ENCODE results near the gene MMRN1.

Gene MMRN1, protein sequence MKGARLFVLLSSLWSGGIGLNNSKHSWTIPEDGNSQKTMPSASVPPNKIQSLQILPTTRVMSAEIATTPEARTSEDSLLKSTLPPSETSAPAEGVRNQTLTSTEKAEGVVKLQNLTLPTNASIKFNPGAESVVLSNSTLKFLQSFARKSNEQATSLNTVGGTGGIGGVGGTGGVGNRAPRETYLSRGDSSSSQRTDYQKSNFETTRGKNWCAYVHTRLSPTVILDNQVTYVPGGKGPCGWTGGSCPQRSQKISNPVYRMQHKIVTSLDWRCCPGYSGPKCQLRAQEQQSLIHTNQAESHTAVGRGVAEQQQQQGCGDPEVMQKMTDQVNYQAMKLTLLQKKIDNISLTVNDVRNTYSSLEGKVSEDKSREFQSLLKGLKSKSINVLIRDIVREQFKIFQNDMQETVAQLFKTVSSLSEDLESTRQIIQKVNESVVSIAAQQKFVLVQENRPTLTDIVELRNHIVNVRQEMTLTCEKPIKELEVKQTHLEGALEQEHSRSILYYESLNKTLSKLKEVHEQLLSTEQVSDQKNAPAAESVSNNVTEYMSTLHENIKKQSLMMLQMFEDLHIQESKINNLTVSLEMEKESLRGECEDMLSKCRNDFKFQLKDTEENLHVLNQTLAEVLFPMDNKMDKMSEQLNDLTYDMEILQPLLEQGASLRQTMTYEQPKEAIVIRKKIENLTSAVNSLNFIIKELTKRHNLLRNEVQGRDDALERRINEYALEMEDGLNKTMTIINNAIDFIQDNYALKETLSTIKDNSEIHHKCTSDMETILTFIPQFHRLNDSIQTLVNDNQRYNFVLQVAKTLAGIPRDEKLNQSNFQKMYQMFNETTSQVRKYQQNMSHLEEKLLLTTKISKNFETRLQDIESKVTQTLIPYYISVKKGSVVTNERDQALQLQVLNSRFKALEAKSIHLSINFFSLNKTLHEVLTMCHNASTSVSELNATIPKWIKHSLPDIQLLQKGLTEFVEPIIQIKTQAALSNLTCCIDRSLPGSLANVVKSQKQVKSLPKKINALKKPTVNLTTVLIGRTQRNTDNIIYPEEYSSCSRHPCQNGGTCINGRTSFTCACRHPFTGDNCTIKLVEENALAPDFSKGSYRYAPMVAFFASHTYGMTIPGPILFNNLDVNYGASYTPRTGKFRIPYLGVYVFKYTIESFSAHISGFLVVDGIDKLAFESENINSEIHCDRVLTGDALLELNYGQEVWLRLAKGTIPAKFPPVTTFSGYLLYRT

DNA sequence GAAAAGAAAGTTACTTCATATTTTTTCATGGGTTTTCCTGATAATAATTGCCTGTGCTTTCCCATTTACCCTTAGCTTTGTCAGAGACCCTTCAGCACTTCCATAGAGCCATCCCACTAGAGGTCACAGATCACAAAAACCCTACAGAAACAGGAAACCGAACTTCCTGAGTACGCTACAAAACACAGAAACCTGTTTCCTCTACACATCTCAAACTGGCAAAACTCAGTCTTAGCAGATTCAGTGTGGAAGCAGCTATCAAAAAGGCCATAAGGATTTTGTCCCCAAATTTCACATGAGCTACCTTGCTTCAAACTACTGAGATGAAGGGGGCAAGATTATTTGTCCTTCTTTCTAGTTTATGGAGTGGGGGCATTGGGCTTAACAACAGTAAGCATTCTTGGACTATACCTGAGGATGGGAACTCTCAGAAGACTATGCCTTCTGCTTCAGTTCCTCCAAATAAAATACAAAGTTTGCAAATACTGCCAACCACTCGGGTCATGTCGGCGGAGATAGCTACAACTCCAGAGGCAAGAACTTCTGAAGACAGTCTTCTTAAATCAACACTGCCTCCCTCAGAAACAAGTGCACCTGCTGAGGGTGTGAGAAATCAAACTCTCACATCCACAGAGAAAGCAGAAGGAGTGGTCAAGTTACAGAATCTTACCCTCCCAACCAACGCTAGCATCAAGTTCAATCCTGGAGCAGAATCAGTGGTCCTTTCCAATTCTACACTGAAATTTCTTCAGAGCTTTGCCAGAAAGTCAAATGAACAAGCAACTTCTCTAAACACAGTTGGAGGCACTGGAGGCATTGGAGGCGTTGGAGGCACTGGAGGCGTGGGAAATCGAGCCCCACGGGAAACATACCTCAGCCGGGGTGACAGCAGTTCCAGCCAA, at the start of gene MMRN1:
Gene MMRN1, plus strand, starts transcription at position 206 of the 902 bp plus-strand sequence. Its CDS starts 118 bp downstream, at position 324.
- DNase-seq: no peak

DNA sequence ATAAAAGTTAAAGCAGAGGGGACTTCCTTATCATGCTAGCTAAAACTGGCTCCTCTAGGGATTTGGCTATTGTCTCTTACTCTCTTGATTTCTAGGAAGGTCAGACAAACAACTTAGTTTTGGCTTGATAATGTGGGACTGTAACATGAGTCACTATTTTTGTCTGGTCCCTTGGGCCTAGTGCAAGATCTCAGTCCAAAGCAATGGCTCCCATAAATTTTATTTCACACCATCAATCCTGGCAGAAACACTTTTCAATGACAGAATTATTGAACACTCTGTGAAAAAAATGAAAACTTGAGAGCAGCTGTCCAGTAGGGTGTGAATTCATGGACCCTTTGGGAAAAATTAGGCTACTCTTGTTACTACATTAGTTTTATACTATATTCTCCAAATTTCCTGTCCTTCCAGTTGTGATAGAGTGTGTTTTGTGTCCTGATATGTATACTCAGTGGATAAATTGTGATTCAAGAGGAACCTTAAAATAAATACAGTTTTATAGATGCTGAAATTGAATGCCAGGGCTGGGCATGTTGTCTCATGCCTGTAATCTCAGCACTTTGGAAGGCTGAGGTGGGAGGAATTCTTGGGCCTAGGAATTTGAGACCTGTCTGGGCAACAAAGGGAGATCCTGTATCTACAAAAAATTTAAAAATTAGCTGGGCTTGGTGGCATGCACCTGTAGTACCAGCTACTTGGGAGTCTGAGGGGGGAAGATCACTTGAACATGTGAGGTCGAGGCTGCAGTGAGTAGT, 46.9 kb upstream of the MMRN1 start:
- no peak for DNase-seq

DNA sequence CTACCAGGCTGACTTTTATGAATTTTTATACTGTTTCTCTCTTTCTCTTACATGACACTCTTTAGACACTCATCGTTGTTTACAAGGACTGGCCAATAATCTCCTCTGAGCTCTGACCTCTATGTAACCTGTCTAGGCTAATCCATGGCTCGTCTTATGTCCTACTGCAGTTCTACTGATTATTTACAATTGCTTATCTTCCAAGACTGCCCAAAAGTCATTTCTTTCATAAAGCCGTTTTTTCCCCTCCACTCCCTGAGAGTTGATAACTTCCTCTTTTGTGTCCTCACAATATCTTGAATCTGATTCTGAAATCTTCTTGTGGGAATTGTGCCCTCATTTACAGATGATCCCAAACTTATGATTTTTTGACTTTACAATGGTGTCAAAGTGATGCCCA, 39.4 kb upstream of the MMRN1 start:
- DNase-seq: no peak

DNA sequence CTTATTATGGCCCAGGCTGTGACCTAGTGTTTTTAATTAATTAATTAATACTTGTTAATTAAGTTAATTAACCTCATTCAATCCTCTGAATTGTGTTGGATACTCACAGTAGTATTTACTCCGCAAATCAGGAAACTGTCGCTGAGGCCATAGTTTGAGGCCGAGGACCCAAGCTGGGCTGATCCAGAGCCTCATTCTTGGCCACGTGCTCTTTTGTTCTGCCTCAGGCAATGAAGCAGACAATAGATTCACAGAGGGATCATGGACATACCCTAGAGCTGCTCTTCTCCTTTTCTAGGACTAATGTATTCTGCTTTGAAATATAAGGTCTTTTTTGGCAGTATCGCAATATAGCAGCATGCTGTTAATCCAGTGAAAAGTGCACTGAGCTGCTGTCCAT, 33.7 kb upstream of the MMRN1 start:
- no peak for DNase-seq

DNA sequence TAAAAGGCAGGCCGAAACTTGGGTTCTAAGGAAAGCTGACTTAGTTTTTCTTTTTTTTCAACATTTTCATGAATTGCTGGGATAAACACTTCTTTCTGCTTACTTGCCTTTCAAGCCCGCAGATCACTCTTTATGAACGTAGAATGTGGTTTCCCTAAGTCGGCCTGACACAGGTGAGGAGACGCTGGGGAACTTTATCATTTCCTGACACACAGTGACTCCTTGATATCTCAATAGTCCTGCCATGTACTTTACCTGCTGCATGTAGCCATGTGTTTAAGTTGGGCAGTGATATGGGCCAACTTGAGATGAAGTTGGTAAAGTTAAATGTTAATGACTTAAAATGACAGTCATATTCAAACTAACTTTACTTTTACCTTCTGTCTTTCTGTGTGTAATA, 31.1 kb upstream of the MMRN1 start:
- DNase-seq: no peak

DNA sequence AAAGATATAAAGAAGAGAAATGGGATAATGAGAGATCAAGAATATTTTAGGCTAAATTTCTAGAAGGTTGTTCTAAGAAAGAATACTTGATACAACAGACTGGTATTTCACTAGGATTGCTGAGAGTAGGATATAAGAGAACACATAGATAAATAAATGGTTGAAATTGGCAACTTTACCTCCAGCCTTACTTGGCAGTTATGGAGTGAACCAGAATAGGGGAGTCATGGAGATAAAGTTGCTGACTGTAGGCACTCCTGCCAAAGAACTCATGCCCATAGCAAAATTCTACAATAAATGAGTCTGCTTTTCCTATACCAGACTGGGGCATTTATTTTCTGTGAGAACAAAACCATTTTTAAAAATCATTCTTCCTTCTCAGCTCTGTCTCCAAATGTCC, 26.4 kb upstream of the MMRN1 start:
- DNase-seq: no peak

DNA sequence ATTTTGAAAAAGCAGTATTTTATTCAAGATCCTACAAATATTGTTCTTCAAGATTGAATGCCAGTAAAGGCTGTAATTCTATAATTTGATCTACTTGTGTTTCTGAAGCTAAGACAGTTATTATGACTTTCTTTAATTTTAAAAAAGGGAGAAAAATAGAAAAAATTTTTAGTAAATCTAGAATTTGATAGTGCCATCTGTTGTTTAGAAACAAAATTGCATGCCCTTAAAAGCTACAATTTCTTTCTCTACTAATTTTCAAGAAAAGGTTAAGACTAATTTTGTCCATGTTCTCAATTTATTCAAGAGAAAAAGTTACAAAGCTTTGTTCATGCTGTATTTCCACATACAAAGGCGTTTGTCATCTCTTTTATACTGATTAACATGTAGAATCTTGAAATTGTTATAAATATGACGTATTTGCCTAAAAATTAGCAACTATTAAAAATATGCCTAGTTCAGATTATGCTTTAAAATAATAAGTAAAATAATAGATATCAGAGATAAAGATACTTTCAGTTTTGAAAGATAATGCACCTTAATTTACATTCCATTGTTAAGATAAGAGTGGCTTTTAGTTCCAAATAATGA, 25.6 kb upstream of the MMRN1 start:
- no peak for DNase-seq

DNA sequence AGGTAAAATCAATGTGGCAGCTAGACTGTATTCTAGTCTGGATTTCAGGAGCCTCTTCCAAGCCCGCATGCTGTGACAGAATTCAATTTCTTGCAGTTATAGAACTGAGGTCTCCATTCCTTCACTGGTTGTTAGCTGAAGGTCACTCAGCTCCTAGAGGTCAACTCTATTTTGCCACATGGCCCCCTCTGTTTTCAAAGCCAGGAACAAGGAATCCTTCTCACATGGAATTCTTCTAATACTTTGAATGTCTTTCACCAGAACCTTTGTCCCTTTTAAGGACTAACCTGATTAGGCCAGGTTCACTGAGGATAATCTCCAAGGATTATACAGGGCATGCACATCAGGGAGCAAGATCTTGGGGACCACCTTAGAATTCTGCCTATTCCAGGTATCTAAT, 23.4 kb upstream of the MMRN1 start:
- DNase-seq: no peak

DNA sequence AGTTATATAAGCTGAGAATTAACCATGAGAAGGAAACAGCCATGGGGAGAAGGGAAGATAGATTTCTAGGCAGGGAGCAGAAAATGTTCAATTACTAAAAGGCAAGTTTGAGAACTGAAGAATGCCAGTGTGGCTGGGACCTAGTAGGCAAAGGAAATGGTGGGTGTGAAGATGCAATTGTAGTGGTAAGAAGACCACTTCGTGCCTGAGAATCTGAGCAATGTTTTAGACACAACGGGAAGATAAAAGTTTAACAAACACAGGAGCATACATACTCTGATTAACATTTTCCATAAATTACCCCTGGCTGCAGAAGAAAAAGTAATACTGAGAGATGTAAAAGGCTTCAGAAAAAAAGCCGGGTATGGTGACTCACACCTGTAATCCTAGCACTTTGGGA, 18.1 kb upstream of the MMRN1 start:
- DNase-seq: no peak

DNA sequence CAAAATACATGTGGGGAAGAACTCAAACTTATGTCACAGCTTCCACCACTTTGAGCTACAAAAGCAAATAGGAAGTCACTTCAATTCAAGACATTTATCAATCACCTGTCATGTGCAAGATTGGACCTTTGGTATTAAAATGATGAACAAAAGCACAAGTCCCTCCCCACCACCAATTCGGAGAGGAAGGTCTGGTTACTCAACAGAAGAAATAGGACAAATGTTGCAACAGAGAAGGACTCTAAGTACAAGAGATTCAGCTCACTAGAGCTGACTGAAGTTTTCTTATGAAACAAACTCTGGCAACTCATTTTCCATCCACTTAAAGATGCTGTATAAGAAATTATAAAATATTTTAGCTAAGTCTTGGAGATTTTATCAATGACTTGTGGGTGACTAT, 16.0 kb upstream of the MMRN1 start:
- DNase-seq: peak; percentile 20

DNA sequence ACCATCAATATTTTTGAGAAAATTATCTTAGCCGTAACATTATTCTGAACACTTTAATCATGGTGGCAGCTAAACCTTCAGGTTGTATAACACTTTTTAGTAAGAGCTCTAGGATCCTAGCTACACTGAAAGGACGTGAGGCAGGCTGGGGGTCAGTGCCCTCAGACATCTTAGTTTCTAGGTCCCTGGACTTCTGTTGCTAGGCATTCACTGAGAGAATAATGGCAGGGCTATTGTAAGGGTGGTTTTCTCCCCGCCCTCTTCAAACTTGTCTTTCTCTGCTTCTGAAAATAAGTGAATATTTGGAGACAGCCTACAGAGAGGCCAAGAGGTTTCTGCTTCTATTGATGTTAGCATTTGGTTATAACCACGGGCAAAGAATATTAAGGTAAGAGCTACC, 15.4 kb upstream of the MMRN1 start:
- DNase-seq: peak; percentile 65

DNA sequence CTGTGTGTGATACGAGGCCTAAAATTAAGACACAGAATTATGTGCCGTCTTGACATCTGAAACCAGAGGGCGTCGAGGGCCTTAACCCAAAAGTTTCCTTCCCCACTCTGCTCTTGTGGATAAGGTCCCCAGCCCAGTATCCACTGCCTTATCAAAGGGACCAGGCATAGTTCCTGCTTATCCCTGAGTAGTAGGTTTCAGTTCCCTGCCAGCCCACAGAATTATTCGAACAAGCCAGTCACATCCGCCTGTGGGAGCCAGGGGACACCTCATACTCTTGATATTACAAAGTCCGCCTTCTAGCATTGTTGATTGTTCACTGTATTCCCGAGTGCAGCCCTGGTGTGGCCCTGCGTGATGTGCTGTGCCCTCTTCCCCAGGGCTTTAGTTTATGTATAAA, 5.4 kb upstream of the MMRN1 start:
- no peak for DNase-seq

DNA sequence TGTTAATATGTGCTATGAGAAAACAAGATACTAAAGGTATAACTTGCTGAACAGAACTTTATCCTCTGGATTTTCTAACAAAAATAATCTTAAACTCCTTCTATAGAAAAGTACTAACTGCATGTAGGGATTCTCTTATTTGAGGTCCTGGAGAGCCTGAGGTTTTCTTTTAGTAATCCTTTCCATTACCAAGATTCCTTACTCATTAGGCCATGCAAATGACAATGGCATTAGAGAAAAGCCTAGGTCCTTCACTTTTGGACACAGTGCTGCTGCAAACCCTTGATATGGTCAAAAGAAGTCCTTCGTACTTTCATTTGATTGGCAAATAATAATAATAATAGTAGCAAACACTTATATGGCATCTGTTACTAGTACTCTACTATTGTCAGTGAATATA, 3.2 kb downstream of the MMRN1 start:
- DNase-seq: no peak

DNA sequence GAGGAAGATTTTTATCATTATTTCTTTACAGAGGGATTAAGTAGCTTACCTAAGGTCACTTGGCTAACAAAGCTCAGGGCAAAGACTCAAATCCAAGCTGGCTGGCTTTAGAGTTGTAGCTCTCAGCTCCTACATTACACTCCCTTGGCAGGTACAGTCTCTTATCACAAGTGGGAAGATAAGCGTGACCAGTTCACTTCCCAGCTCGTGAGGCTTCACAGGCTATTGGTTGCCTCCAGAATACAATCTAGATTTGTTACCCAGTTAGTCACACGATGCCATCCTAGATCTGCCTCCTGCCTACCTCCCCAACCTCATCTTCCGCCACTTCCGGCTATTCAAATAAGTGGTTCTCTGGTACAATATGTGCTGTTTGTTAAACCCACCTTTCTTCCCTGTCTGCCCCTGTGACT, 3.7 kb downstream of the MMRN1 start:
- DNase-seq: no peak

DNA sequence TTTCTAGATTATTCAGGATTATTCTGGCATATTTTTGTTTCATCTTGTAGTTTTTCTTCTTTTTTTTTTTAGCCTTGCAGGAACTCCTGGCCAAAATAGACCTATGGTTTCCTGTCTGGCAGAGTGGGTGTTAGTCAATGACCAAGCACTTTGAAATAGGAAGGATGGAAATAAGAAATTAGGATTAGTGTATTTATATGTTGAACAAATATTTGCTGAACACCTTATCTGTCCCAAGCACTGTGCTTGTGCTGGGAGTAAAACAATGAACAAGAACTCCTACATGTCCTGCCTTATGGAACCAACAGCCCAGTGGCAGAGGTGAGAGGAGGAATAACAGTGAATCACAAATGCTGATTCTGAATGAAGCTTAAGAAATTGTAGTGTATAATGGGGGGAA, 4.5 kb downstream of the MMRN1 start:
- no peak for DNase-seq

DNA sequence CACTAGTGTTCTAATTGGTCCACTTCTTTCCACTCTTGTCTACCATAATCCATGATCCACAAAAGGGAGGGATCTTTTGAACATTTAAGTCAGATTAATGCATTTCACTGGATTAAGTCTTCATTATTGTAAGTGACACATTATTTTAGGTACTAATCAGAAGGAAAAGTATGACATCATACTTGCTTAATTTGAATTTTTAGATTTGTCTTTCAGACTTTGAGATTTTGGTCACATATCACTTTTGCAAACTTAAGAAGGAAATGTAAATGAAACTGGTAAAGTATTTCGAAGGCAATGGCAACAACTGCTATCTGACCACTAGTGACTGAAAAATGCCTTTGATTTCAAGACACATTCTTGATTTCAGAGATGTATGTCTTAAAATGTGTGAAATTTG, 5.2 kb downstream of the MMRN1 start:
- DNase-seq: no peak

DNA sequence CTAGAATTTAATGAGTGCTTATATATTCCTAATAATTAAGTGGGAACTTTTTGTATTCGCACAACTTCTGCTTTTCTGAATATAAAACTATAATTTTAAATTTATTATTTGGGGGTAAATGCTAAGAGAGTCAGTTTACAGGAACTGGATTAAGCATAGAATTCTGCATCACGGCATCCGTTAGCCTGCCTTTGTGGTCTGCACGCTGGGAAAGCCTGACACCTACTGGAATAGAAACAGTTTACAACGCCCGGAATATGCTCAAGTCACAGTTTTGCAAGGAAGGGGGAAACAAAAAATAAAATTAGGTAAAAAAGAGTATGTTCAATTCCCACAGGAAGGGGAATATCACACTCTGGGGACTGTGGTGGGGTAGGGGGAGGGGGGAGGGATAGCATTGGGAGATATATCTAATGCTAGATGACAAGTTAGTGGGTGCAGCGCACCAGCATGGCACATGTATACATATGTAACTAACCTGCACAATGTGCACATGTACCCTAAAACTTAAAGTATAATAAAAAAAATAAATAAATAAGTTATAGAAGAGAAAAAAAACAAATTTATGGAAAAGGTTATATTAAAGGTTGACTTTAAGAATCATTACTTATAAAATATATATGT, 7.3 kb downstream of the MMRN1 start:
- peak; percentile 74 for DNase-seq

DNA sequence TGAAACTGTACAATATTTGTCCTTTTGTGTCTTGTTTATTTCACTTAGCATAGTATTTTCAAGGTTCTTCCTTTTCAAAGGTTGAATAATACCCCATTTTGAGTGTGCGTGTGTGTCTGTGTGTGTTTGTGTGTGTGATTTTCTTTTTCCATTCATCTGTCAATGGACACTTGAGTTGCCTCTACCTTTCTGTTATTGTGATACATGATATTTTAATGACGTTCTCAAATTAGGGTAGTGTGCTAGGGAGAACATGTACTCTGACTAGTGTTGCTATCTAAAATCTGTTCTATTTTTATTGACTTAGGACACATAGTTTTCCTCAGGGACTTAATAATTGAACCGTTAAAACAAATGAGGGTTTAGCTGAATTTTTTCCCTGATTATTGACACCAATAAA, 9.9 kb downstream of the MMRN1 start:
- DNase-seq: no peak

DNA sequence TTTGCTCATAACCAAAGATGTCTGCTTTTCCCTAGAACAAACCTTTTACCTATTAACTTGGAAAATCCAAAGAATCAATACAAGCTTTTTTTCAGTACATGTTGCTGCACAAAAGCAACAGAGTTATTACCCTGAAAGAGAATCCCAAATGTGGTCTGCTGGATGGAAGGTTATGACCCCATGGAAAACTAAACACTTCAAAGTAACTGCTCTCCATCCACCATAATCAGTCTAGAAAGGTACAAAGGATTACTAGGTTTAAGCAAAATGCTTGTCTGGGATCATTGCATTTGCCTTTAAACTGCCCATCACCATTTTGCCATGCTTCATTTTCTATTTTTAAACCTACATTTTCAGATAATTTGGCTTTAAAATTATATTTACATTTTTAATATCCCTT, 11.7 kb downstream of the MMRN1 start:
- no peak for DNase-seq

DNA sequence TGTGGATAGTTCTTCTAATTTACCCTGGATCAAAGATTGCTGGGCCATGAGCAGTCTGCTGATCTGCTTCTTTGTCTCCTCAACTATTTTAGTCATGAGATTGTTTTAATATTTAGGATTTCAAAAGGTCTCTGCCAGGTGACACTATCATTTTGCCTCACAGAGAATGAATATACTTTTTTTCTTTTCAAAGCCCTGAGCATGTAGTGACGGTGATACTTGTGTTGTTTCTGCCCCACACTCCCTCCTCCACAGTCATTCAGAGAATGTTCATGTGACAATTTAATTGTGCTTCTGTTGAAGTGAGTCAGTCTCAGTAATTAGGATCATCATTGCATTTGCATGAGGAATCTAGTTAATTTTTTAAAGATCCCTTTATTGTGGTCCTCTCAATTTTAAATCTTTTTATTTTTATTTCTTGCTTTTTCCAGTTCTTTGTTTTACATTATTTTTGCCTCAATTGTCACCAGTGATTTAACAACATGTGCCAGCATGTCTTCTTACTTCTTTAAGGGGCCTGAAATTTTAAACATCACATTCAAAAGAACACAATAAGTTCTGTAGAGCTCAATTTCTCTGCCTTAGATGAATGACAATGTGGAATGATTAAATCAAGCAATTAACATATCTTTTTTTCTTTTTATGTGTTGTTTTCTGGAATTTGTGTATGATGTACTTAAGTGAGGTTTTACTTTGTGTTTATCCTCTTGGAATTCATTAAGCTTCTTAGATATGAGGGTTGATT, 12.3 kb downstream of the MMRN1 start:
- DNase-seq: no peak

Measured in NCI-H2227 treated with DMSO at 0.1 percent for 48 hours (cell line).